Rectal smooth muscle tissue (tissue), 1 donor: ENCODE measurements around the gene PSEN2.

Source experiments
- H3K27ac ChIP-seq: one replicate; pipeline ENCODE4 v1.7.0; 2013; ENCODE audit warnings: low read depth, low read length, inconsistent platforms
- H3K27me3 ChIP-seq: one replicate; pipeline ENCODE4 v1.7.0; 2013; ENCODE audit warnings: low read length; ENCODE audit not compliant: control insufficient read depth, insufficient read depth
- H3K36me3 ChIP-seq: one replicate; pipeline ENCODE4 v1.7.0; 2013; ENCODE audit warnings: low read length; ENCODE audit not compliant: control insufficient read depth, insufficient read depth
- H3K4me1 ChIP-seq: one replicate; pipeline ENCODE4 v1.7.0; 2013; ENCODE audit warnings: low read length; ENCODE audit not compliant: control insufficient read depth, insufficient read depth
- H3K4me3 ChIP-seq: one replicate; pipeline ENCODE4 v1.7.0; 2013; ENCODE audit warnings: low read length
- H3K9ac ChIP-seq: one replicate; pipeline ENCODE4 v1.7.0; 2013; ENCODE audit warnings: low read length

PSEN2 gene

DNA sequence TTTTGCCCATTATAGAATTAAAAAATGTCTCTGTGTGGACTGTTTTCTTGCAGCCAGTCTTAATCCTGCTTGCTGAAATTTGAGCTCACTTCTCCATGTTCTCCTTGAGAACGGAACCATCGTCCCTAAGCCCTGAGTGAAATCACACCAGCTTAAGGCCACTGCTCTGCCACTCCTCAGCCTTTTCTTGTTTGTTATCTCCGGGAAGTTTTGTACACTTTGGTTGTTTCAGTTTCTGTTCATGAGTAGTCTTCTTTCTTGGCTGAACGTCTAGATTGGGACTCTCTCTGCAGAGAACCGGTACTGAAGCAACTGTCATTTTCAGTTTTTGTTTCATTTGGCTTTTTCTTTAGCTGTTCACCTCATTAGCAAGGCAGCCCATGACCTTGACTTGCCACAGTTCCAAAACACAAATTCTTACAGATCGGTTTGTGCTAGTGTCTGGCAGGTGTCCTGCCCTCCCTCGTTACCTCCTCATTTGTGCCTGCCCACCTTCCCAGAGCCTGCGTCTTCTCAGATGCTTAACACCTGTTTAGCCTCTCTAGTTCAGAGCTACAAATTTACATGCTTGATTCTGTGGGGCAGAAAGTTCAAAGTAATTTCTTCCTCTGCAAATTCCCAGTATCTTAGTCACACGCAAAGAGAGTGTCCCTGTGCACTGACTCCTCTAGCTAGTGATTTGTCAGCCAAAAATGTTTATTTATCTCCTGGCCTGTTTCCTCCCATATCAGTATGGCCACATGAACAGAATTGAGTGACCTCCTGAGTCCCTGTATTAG lies 12.4 kb downstream of the PSEN2 start:
- H3K27me3 ChIP-seq, result no peaks in the 10 kb centered on the region
- no peaks in the 10 kb centered on the region for H3K4me1 ChIP-seq
- no peak overlapping the region for H3K4me3 ChIP-seq
- no peak overlapping the region for H3K27ac ChIP-seq
- H3K9ac ChIP-seq, result no peak overlapping the region
- H3K36me3 ChIP-seq, result peaks cover 3% of the 10 kb centered on the region

DNA sequence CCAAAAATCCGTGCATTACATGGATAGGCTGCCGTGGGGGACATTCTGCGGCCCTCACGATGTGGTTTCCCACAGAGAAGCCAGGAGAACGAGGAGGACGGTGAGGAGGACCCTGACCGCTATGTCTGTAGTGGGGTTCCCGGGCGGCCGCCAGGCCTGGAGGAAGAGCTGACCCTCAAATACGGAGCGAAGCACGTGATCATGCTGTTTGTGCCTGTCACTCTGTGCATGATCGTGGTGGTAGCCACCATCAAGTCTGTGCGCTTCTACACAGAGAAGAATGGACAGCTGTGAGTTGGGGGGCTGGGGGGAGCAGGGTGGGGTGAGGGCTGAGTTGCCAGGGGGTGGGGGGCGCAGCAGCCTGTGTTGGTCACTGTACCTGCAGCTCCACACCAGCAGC lies 13.2 kb downstream of the PSEN2 start:
- Histone ChIP-seq H3K27ac (no peak overlapping the region), H3K4me1 (no peaks in the 10 kb centered on the region), H3K9ac (no peak overlapping the region), H3K36me3 (peaks cover 3% of the 10 kb centered on the region), H3K4me3 (no peak overlapping the region), H3K27me3 (no peaks in the 10 kb centered on the region)

DNA sequence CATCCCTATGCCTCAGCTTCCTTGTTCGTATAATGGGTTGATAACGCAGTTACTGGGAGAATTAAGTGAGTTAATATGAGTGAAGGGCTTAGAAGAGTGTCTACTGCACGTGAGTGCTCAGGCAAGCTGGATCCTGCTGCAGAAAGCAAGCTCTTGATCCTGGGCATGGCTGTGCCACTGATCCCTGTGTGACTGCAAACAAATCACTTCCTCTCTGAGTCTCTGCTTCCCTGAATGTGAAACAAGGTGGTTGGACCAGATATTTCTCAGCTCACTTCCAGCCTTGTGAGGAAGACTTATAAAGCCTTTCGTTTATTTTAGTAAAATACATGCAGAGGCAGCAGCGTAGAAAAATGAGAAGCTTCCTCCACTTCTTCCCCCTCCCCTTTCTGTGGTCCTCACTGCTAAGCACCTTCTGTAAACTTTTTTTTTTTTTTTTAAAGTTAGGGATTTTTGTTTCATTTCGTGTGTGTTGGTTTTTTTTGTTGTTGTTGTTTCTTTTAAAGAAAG lies 13.8 kb downstream of the PSEN2 start:
- no peak overlapping the region for H3K27ac ChIP-seq
- no peak overlapping the region for H3K9ac ChIP-seq
- H3K4me1 ChIP-seq, result no peaks in the 10 kb centered on the region
- peaks cover 3% of the 10 kb centered on the region for H3K36me3 ChIP-seq
- H3K4me3 ChIP-seq, result no peak overlapping the region
- H3K27me3 ChIP-seq, result no peaks in the 10 kb centered on the region

DNA sequence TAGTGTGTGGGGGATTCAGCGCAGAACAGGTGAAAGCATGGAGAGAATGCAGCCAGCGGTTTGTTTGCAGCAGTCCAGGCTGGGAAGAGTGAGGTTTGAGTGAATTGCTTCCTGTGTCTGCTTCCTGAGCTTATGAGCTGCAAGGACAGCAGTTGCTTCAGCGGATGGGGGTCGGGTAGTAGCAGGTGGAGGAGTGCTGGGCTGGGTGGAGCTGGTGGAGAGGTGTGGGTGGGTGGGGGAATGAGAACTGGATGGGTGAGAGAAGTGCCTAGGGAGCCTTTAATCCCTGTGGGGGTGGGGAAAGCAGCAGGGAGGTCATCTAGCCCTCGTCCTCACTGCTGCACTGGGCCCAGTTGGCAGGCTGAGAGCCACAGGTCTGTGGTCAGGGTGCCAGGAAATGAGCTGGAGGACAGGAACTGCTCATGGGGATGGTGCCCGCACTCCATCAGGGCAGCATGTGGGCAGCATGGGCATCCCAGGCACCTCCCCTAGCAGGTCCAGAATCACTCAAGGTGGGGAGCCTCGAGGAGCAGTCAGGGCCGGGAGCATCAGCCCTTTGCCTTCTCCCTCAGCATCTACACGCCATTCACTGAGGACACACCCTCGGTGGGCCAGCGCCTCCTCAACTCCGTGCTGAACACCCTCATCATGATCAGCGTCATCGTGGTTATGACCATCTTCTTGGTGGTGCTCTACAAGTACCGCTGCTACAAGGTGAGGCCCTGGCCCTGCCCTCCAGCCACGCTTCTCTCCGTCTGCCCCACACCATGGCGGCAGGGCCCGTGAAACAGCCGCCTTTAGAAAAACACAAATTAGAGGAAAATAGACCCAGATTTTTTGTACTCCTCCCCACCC lies 14.8 kb downstream of the PSEN2 start:
- Histone ChIP-seq H3K27me3 (no peaks in the 10 kb centered on the region), H3K36me3 (peaks cover 3% of the 10 kb centered on the region), H3K27ac (no peak overlapping the region), H3K4me3 (no peak overlapping the region), H3K9ac (no peak overlapping the region), H3K4me1 (no peaks in the 10 kb centered on the region)

DNA sequence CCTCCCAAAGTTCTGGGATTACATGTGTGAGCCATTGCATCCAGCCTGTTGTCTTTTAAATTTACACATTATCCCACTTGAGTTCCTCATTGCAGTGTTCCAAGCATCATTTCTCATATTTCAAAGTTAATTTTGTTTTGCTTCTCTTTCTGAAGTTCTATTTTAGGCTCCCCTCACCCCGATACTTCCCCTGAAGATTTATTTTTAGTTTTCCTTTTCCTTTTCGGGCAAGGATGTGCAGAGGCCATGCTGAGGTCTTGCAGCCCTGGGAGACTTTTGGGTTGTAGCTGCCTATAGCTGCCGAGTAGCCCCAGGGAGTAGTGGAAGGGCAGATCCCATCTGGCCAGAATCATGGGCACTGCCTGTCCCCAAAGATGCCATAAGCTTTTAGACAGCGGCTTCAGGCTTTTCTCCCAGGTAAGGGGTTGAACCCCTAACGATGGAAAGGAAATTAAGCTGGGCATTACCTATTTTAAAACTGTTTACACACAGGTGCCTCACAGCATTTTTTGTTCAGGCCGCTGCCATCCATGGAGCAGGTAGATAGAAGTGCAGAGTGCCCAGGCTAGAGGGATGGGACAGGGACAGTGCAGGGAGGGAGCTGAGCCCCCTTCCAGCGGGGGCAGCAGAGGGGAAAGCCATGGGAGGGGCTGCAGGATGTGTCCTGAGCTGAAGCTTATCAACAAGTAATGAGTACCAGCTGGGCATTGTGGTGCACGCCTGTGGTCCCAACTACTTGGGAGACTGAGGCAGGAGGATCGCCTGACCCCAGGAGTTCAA lies 15.9 kb downstream of the PSEN2 start:
- Histone ChIP-seq H3K27ac (no peak overlapping the region), H3K27me3 (no peaks in the 10 kb centered on the region), H3K4me3 (no peak overlapping the region), H3K36me3 (peaks cover 8% of the 10 kb centered on the region), H3K9ac (no peak overlapping the region), H3K4me1 (no peaks in the 10 kb centered on the region)

DNA sequence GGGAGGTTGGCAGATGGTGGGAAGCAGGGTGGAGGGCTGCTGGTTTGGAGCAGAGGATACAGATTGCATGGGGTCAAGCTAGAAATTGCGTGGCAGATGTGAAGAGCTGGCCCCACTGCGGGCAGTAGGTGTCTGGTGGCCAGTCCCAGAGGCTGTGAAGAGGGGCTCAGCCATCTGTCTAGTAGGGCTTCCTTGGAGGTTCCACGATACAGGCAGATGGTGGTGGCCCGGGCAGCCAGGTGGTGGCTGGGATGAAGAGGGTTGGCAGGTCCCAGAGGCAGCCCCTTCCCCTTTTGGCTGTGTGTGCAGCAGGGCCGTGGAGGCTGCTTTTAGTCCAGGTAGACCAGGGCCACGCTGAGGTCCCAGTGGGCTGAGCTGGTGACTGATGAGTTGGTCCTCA lies 16.6 kb downstream of the PSEN2 start:
- Histone ChIP-seq H3K27me3 (no peaks in the 10 kb centered on the region), H3K4me1 (no peaks in the 10 kb centered on the region), H3K9ac (no peak overlapping the region), H3K36me3 (peaks cover 12% of the 10 kb centered on the region), H3K4me3 (no peak overlapping the region), H3K27ac (no peak overlapping the region)

DNA sequence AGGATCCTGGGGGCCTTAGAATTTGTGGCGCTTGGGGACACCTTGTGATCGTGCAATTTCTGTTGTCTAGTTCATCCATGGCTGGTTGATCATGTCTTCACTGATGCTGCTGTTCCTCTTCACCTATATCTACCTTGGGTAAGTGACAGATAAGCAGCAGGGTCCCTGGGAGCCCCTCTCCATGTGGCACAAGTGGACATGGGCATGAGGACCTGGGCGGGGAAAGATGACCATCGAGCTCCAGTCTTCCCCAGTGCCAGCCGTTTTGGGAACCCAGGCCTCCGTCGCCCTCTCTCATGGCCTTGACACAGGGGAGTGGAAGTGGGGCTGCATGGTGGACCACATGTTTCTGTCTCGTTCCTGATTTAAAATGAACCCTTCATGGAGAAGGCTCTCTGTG lies 17.6 kb downstream of the PSEN2 start:
- Histone ChIP-seq H3K27me3 (no peaks in the 10 kb centered on the region), H3K27ac (no peak overlapping the region), H3K9ac (no peak overlapping the region), H3K4me3 (no peak overlapping the region), H3K36me3 (peaks cover 17% of the 10 kb centered on the region), H3K4me1 (no peaks in the 10 kb centered on the region)

DNA sequence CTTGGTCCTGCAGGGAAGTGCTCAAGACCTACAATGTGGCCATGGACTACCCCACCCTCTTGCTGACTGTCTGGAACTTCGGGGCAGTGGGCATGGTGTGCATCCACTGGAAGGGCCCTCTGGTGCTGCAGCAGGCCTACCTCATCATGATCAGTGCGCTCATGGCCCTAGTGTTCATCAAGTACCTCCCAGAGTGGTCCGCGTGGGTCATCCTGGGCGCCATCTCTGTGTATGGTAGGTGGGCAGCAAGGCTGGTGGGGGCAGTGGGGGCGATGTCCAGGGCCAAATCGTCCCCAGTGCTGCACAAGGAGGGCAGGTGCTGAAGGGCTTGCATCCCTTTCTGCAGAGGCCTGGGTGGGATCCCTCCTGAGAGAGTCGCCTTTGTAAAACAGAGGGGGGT lies 18.4 kb downstream of the PSEN2 start:
- Histone ChIP-seq H3K27ac (no peak overlapping the region), H3K27me3 (no peaks in the 10 kb centered on the region), H3K4me3 (no peak overlapping the region), H3K4me1 (no peaks in the 10 kb centered on the region), H3K36me3 (peaks cover 16% of the 10 kb centered on the region), H3K9ac (no peak overlapping the region)

DNA sequence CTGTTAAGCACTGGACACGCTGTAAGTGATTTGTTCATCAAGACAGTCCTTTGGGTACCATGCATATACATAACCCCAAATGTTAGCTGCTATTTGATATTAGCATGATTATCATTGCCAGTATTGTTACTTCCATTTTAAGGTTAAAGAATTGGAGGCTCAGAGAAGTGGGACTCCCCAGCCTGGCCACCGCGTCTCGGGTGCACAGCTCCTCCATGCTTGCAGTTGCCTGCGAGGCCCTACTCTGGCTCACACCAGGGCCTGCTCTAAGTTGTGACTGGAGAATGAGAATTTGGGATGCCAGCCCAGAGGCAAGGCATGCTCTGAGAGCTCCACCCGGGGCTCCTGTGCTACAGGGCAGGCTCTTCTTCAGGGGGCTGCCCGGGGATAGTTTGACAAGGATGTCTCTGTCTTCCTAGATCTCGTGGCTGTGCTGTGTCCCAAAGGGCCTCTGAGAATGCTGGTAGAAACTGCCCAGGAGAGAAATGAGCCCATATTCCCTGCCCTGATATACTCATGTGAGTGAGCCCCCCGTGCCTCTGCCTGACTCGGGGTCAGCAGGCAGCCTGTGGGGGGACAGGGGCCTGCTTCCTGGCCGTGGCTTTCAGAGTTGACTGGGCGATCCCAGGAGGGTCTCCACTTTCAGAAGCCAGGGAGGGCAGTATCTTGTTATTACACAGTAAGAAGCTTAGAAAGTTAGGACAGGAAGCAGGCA lies 19.4 kb downstream of the PSEN2 start:
- Histone ChIP-seq H3K4me1 (no peaks in the 10 kb centered on the region), H3K27me3 (no peaks in the 10 kb centered on the region), H3K36me3 (peaks cover 24% of the 10 kb centered on the region), H3K27ac (no peak overlapping the region), H3K9ac (no peak overlapping the region), H3K4me3 (no peak overlapping the region)

DNA sequence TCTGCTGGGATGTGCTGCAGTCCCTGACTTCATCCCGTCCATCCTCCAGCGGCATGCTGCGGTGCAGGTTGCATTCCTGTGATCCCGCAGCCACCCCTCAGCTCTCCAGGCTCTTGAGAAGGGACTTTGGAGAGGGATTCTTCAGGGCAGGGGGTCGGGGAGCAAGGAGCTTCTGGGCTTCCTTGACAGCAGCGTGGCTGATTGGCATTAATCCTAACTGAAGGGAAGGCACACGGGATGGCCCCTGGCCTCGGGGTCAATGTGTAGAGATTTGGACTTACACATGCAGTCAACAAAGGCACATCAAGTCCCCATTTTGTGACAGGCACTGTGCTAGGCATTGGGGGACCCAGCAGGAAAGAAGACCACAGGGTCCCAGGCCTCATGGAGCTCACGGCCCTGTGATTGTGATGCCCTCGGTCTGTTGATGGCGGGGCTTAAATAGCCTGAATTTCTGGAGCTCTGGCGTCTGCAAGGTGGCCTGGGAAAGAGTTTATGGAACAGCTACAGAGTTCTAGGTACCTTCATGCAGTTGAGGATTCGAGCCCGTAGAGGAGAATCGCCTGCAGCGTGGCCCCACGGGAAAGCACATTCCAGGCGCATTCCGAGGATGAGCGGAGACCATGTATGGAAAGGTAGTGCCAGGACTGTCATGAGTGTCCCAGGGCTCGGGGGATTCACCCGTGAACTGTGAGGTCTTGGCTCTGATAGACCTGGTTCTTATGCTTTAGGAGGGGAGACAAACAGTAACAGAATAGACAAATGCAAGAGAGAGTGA lies 20.1 kb downstream of the PSEN2 start:
- Histone ChIP-seq H3K36me3 (peaks cover 29% of the 10 kb centered on the region), H3K9ac (no peak overlapping the region)

DNA sequence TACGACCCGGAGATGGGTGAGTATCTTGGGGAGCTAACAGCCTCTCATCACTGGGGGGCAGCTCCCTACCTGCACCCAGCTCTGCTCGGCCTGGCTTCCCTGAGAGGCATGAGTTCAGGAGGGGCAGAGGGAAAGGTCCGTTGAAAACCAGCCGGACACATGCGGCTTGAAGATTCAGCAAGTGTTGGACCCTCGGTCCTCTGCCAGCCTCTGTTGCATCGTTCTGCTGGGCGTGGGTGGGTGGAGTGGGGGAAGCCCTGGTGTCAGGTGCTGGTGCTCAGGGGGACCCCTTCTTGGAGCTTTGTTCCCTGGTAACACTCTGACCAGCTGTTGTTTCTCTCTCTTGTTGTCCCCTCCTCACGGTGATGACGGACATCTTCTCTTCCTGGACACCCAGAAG lies 20.9 kb downstream of the PSEN2 start:
- H3K4me3 ChIP-seq, result no peak overlapping the region

More for the DNA sequence above, 20.1 kb downstream of the PSEN2 start:
- H3K4me3 ChIP-seq, result no peak overlapping the region
- H3K4me1 ChIP-seq, result no peaks in the 10 kb centered on the region
- no peak overlapping the region for H3K27ac ChIP-seq
- H3K27me3 ChIP-seq, result no peaks in the 10 kb centered on the region

More for the DNA sequence above, 20.9 kb downstream of the PSEN2 start:
- Histone ChIP-seq H3K9ac (no peak overlapping the region), H3K27ac (no peak overlapping the region), H3K36me3 (peaks cover 31% of the 10 kb centered on the region), H3K27me3 (no peaks in the 10 kb centered on the region), H3K4me1 (no peaks in the 10 kb centered on the region)
